HEK293T (cell line): ENCODE data around the gene TAPBPL.

Experiments used
- ELF4 ChIP-seq: fragments of 450-650 bp; IDR thresholded peaks from 2 replicates; pipeline ENCODE4 v1.6.1; 2017; ENCODE audit warnings: antibody characterized with exemption
- FOXA1 ChIP-seq: fragments of 450-650 bp; IDR thresholded peaks from 2 replicates; pipeline ENCODE4 v1.6.1; 2016; ENCODE audit warnings: mild to moderate bottlenecking
- FOXK2 ChIP-seq: fragments of 450-650 bp; IDR thresholded peaks from 2 replicates; pipeline ENCODE4 v1.6.1; 2016; ENCODE audit warnings: mild to moderate bottlenecking
- FOXM1 ChIP-seq: fragments of 450-650 bp; IDR thresholded peaks from 2 replicates; pipeline ENCODE4 v1.6.1; 2017; ENCODE audit warnings: mild to moderate bottlenecking, borderline replicate concordance
- HDGF ChIP-seq: fragments of 450-650 bp; IDR thresholded peaks from 2 replicates; pipeline ENCODE4 v1.6.1; 2017; ENCODE audit warnings: antibody characterized with exemption, borderline replicate concordance
- SP1 ChIP-seq: fragments of 450-650 bp; IDR thresholded peaks from 2 replicates; pipeline ENCODE4 v1.6.1; 2017
- ZNF384 ChIP-seq: fragments of 450-650 bp; IDR thresholded peaks from 2 replicates; pipeline ENCODE4 v1.6.1; 2016

DNA sequence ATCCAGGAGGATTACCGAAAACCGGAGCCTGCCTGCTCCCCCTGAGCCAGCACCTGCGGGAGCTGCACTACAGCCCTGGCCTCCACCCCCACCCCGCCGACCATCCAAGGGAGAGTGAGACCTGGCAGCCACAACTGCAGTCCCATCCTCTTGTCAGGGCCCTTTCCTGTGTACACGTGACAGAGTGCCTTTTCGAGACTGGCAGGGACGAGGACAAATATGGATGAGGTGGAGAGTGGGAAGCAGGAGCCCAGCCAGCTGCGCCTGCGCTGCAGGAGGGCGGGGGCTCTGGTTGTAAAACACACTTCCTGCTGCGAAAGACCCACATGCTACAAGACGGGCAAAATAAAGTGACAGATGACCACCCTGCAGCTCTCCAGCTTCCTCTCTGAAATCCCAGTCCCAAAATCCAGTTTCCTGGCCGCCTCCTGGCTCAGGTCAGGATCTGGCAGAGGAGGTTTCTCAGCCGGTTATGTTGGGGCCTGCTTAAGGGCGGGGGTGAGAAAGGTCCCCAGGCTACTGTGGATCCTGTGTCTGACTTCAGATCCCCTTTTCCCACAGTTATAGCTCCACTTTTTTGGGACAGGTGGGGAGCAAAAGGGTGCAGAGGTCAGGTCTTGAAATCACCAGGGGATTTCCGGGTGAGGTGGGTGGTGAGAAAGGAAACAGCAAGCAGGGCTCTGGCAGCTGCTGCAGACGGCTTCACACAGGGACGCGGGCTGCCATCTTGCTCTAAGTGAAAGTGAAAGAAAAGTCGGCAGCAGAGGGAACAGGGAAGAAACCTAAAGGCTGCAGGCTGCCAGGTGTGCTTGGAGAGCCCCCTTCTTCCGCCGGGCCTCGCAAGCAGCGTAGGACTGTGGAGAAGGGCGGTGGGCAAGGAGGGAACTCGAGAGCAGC, at the start of gene TAPBPL:
- TF ChIP-seq FOXA1 (no peak), SP1 (no peak), FOXM1 (no peak), ZNF384 (no peak), HDGF (no peak), ELF4 (no peak), FOXK2 (no peak)
